Thoracic aorta (tissue), 2 donors: ENCODE data around the gene CISD3. TPM values are rescaled to one million over a fixed set of nuclear protein-coding genes. Genes with fewer than 3 reads are reported as not detected.

ENCODE experiments used
- ATAC-seq: fragments of 150-250 bp; one replicate; pipeline ENCODE4 v1.8.0; 2017; ENCODE audit warnings: low read depth; ENCODE audit not compliant: insufficient number of reproducible peaks, low FRiP score
- DNase-seq: peaks from one replicate; pipeline ENCODE4 v3.0.0-alpha.2; 2020; ENCODE audit warnings: low spot score
- H3K27ac ChIP-seq, 2 donors: fragments of 200-600 bp; sonication (generic); 1 replicate in 1 of 2; 2 replicates in 1 of 2; pipeline ENCODE4 v1.5.1; 2016; ENCODE audit warnings: mild to moderate bottlenecking in 2 of 2, moderate library complexity in 2 of 2
- H3K27me3 ChIP-seq: fragments of 200-600 bp; sonication (generic); replicated peaks from 2 replicates; pipeline ENCODE4 v1.6.0; 2016; ENCODE audit warnings: mild to moderate bottlenecking; ENCODE audit not compliant: insufficient read depth
- H3K36me3 ChIP-seq: fragments of 200-600 bp; sonication (generic); one replicate; pipeline ENCODE4 v1.5.1; 2016
- H3K4me1 ChIP-seq, 2 donors: fragments of 200-600 bp; sonication (generic); 1 replicate in 1 of 2; 2 replicates in 1 of 2; pipeline versions ENCODE4 v1.5.1 to v1.6.0; 2016; ENCODE audit warnings: low read depth in 2 of 2, mild to moderate bottlenecking in 1 of 2; ENCODE audit not compliant: control insufficient read depth in 1 of 2
- H3K4me3 ChIP-seq: fragments of 200-600 bp; sonication (generic); 2 replicates; pipeline ENCODE4 v1.5.1; 2016; ENCODE audit warnings: mild to moderate bottlenecking
- H3K9me3 ChIP-seq: fragments of 200-600 bp; sonication (generic); 2 replicates; pipeline ENCODE4 v1.5.1; 2016
- total RNA-seq, 2 donors: library from RNA; depleted of rRNA; stranded (reverse); fragments of >200 nt; gene quantifications; one replicate each; pipeline versions ENCODE4 v1.1.0 to v1.2.3, GENCODE V29; 2016
- TF ChIP-seq, protein P1 (sequence below): fragments of 200-600 bp; sonication (generic); IDR thresholded peaks from one replicate; pipeline ENCODE4 v1.5.1; 2019; ENCODE audit warnings: antibody characterized with exemption

Gene CISD3
- total RNA-seq, 2 donors from 2014 or later, result 9.3 to 9.6 TPM

DNA sequence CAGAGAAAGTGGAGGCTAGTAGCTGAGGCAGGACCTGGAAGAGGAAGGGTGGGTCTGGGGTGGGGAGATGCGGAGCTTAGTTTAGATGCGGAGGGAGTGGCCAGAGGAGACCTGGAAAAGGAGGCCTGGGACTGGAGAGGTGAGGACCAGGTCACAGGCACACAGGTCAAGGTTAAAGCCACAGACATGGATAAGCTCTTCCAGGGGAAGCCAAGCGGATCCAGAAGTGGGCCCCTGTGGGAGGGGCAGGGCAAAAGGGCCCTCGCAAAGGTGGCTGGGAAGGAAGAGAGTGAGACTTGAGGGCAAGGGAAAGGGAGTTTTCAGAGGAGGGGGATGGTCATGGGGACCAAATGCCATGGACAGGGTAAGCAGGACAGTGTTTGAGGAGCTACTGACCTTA lies 39.0 kb upstream of the CISD3 start:
- Histone ChIP-seq H3K36me3 (no peaks in the 10 kb centered on the region), H3K27me3 (no peaks in the 10 kb centered on the region), H3K4me3 (no peak overlapping the region), H3K9me3 (no peaks in the 10 kb centered on the region), H3K27ac (no peak overlapping the region), H3K4me1 (peaks cover 3 to 11% of the 10 kb centered on the region in 2 donors)
- TF ChIP-seq, protein P1, sequence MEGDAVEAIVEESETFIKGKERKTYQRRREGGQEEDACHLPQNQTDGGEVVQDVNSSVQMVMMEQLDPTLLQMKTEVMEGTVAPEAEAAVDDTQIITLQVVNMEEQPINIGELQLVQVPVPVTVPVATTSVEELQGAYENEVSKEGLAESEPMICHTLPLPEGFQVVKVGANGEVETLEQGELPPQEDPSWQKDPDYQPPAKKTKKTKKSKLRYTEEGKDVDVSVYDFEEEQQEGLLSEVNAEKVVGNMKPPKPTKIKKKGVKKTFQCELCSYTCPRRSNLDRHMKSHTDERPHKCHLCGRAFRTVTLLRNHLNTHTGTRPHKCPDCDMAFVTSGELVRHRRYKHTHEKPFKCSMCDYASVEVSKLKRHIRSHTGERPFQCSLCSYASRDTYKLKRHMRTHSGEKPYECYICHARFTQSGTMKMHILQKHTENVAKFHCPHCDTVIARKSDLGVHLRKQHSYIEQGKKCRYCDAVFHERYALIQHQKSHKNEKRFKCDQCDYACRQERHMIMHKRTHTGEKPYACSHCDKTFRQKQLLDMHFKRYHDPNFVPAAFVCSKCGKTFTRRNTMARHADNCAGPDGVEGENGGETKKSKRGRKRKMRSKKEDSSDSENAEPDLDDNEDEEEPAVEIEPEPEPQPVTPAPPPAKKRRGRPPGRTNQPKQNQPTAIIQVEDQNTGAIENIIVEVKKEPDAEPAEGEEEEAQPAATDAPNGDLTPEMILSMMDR, result no peak
- ATAC-seq (no peak), DNase-seq (no peak)

DNA sequence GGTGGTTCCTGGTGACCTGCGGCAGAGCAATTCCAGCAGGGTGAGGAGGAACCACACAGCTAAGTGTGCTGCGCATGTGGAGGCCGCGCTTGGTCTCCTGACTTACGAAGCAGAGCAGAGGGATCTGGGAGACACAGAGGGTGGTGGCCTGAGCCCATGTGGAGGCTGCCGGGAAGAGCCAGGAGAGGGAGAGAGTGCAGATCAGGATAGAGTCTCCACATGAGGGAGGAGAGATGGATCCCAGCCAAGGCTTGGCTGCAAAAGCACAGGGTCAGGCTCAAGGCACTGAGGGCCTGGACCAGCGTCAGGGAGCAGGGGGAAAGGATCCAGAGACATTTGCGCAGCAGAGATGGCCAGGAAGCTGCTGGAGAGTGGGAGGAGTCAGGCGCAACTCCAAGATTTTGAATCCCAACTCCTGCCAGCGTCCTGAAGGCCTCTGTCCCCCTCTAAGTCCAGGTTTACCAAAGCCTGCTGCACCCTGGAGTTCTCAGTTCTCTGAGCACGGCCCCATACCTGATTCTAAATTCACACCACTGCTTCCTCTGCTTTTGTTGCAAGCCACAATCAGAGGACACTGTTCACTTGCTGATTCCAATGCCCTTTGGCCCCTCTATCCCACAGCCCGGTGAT lies 36.3 kb upstream of the CISD3 start:
- Histone ChIP-seq H3K27ac (peak overlapping the region; percentile 22 to 48), H3K9me3 (no peaks in the 10 kb centered on the region), H3K27me3 (no peaks in the 10 kb centered on the region), H3K4me3 (no peak overlapping the region), H3K4me1 (peaks cover 3 to 11% of the 10 kb centered on the region in 2 donors), H3K36me3 (no peaks in the 10 kb centered on the region)
- TF ChIP-seq, protein P1, result no peak
- DNase-seq, result no peak
- no peak for ATAC-seq

DNA sequence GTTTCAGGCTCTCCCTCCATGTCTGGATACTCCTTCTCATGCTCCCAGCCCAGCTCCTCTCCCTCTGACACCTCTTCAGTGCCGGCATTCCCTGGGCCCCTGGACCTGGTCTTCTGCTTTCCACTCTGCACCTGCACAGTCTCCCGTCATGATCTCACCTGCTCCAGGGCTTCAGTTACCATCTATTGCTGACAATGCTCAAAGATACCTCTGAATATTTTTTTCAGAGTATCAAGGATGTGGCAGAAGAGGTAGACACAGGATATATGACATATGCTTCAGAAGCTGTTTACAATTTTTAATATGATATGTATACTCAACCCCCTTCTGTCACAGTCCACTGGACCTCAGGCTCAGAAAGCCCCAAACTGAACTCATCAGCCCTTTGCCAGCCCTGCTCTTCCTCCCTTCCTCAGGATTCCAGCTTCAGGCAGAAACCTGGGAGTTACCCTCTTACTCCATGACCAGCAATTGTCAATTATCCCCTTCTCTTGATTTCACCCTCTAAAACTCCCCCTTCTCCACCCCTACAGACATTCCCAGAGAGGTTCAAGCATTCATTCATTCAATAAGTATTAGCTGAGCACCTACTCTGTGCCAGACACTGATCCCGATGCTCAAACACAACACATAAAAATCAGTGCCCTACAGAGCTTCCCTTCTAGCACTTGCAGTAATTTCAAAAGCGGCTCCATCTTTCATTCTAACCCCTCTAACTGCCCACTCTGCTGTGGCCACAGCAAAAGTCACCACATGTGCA lies 32.9 kb upstream of the CISD3 start:
- Histone ChIP-seq H3K27me3 (no peaks in the 10 kb centered on the region), H3K4me3 (no peak overlapping the region), H3K9me3 (no peaks in the 10 kb centered on the region), H3K36me3 (no peaks in the 10 kb centered on the region), H3K27ac (no peak overlapping the region), H3K4me1 (peaks cover 3 to 20% of the 10 kb centered on the region in 2 donors)
- DNase-seq (no peak), ATAC-seq (no peak)
- TF ChIP-seq, protein P1, result no peak

DNA sequence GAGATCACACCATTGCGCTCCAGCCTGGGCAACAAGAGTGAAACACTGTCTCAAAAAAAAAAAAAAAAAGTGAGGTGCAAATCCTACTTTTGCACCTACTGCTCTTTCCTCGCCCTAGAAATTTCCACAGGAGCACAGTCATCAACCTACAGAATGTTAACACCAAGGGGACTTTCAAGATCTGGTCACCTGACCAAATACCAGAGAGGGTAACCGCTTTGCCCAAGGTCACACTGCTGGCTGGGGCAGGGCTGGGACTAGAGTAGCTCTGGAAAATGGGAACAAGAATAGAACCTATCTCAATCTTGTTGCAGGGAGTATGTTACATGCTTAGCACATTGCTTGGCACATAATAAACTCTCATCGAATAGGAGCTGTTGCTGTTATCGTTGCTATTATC lies 31.4 kb upstream of the CISD3 start:
- Histone ChIP-seq H3K4me1 (peaks cover 3 to 24% of the 10 kb centered on the region in 2 donors), H3K27me3 (no peaks in the 10 kb centered on the region), H3K36me3 (no peaks in the 10 kb centered on the region), H3K9me3 (no peaks in the 10 kb centered on the region), H3K27ac (no peak overlapping the region), H3K4me3 (no peak overlapping the region)
- TF ChIP-seq, protein P1, result no peak
- DNase-seq (no peak), ATAC-seq (no peak)

DNA sequence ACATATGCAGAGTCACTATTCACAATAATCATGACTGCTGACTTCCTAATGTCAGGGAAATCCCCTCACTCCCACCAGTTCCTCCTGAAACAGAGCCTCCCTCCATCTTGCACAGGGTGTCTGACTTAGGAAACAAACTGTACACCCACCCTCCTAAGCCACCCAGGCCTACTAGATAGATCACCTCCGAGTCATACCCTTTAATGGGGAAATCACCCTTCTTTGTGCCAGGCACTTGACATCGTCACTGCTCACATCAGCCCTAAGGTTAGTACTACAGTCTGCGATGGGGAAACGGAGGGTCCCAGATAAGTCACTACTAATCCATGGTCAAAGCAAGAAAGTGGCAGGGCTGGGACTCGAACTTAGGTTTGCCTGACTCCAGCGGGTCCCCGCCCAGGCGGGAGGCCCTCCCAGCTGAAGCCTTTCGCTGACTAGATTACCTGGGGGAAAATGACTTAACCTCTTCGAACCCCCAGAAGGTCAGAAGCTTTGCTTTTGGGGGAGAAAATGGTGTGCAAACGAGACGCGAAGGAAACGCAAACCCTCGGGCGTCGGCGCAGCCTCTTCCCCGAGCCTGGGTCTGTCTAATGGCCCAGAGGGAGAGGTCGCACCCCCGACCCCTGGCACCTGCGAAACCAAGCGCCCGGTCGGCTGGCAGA lies 28.5 kb upstream of the CISD3 start:
- DNase-seq (no peak), ATAC-seq (no peak)
- peak overlapping the region; percentile 73 to 90 for H3K27ac ChIP-seq
- no peaks in the 10 kb centered on the region for H3K9me3 ChIP-seq
- H3K4me3 ChIP-seq, result peak overlapping the region; percentile 99
- H3K36me3 ChIP-seq, result no peaks in the 10 kb centered on the region
- H3K27me3 ChIP-seq, result no peaks in the 10 kb centered on the region
- peaks cover 0 to 22% of the 10 kb centered on the region in 2 donors for H3K4me1 ChIP-seq
- TF ChIP-seq, protein P1, result no peak
